Stimulated activated CD8-positive, alpha-beta memory T cell treated with anti-CD3 and anti-CD28 coated beads, Interleukin-12 subunit alpha, Interleukin-12 subunit beta, amount 100 ng/mL, for 24 hours (primary cell): ENCODE data around the gene KCNMB2.

Experiments
- DNase-seq: peaks from one replicate; pipeline ENCODE4 v3.0.0-alpha.2; 2020; ENCODE audit errors: extremely low read depth

Gene KCNMB2

GRCh38 chr3:178646186-178646862 is 110.1 kb downstream of the KCNMB2 start:
- no peak for DNase-seq

GRCh38 chr3:178655488-178655887 is 119.3 kb downstream of the KCNMB2 start:
- no peak for DNase-seq

- no peak for DNase-seq
These were observed 122.6 kb downstream of the KCNMB2 start for GRCh38 chr3:178658694-178659325.

GRCh38 chr3:178663201-178663934 is 127.1 kb downstream of the KCNMB2 start:
- no peak for DNase-seq

- DNase-seq: no peak
These were observed 129.5 kb downstream of the KCNMB2 start for GRCh38 chr3:178665747-178666146.

GRCh38 chr3:178669022-178669601 is 132.9 kb downstream of the KCNMB2 start:
- no peak for DNase-seq

- DNase-seq: no peak
These were observed 133.5 kb downstream of the KCNMB2 start for GRCh38 chr3:178669758-178670157.

GRCh38 chr3:178671377-178671776 is 135.1 kb downstream of the KCNMB2 start:
- no peak for DNase-seq

- DNase-seq: no peak
These were observed 135.6 kb downstream of the KCNMB2 start for GRCh38 chr3:178671791-178672190.

GRCh38 chr3:178672275-178672674 is 136.0 kb downstream of the KCNMB2 start:
- no peak for DNase-seq

GRCh38 chr3:178673529-178673928 is 137.3 kb downstream of the KCNMB2 start:
- no peak for DNase-seq

GRCh38 chr3:178676077-178676476 is 139.8 kb downstream of the KCNMB2 start:
- DNase-seq: no peak

- DNase-seq: no peak
These were observed 140.9 kb downstream of the KCNMB2 start for GRCh38 chr3:178676942-178677790.

- DNase-seq: no peak
These were observed 141.7 kb downstream of the KCNMB2 start for GRCh38 chr3:178677961-178678360.

- no peak for DNase-seq
These were observed 143.8 kb downstream of the KCNMB2 start for GRCh38 chr3:178680037-178680436.

GRCh38 chr3:178680489-178680888 is 144.3 kb downstream of the KCNMB2 start:
- DNase-seq: no peak

GRCh38 chr3:178684881-178685590 is 148.8 kb downstream of the KCNMB2 start:
- no peak for DNase-seq

- no peak for DNase-seq
These were observed 149.3 kb downstream of the KCNMB2 start for GRCh38 chr3:178685591-178685906.

GRCh38 chr3:178686826-178687225 is 150.6 kb downstream of the KCNMB2 start:
- no peak for DNase-seq

GRCh38 chr3:178690571-178690970 is 154.3 kb downstream of the KCNMB2 start:
- DNase-seq: no peak

GRCh38 chr3:178699364-178699763 is 163.1 kb downstream of the KCNMB2 start:
- no peak for DNase-seq
